ENCODE results near the gene RIPK4. TPM values are rescaled to one million over a fixed set of nuclear protein-coding genes. Genes with fewer than 3 reads are reported as not detected.

RIPK4 gene
- total RNA-seq, 3 donors from 2014 or later (not counting 1 experiment from before 2014, with no cell fraction given) = 0.09 TPM; not detected in 2

DNA sequence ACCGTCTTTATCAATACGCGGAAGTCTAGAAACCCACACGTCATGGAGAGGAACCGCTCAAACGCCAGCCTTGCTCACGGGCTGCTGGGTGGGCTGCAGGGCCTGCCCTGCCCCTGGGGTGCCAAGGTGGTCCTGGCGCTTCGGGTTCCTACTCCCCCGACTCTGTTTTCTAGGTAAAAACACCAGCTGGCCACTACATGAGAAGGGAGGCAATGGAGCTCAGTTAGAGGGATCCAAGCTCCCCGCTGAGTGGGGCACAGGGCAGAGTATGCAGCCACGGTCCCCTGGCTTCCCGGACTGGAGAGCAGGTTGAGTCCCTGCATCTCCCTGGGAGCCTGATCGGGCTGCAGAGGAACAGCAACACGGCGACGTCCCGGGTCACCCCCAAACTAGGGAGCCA lies 41.2 kb upstream of the RIPK4 start:
- H3K4me3 Mint-ChIP-seq = no peak overlapping the region
- peaks cover 10% of the 10 kb centered on the region in 2 donors for H3K9me3 Mint-ChIP-seq
- DNase-seq = no peak
- H3K27me3 ChIP-seq (ENCODE audit: control insufficient read depth, insufficient read depth, low read length) = no peaks in the 10 kb centered on the region
- H3K4me3 ChIP-seq (ENCODE audit: low read length) = no peak overlapping the region
- TF ChIP-seq, protein P1, sequence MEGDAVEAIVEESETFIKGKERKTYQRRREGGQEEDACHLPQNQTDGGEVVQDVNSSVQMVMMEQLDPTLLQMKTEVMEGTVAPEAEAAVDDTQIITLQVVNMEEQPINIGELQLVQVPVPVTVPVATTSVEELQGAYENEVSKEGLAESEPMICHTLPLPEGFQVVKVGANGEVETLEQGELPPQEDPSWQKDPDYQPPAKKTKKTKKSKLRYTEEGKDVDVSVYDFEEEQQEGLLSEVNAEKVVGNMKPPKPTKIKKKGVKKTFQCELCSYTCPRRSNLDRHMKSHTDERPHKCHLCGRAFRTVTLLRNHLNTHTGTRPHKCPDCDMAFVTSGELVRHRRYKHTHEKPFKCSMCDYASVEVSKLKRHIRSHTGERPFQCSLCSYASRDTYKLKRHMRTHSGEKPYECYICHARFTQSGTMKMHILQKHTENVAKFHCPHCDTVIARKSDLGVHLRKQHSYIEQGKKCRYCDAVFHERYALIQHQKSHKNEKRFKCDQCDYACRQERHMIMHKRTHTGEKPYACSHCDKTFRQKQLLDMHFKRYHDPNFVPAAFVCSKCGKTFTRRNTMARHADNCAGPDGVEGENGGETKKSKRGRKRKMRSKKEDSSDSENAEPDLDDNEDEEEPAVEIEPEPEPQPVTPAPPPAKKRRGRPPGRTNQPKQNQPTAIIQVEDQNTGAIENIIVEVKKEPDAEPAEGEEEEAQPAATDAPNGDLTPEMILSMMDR (IDR thresholded peaks at IDR 0.05) = no peak
- H3K27me3 Mint-ChIP-seq (ENCODE audit: low read depth in 2 of 2) = no peaks in the 10 kb centered on the region
- peaks cover 24% of the 10 kb centered on the region for H3K36me3 ChIP-seq (ENCODE audit: control insufficient read depth, insufficient read depth, low read length)
- ATAC-seq = no peak
- intact Hi-C loops (cut with micrococcal nuclease) = loop anchor here (10.0 kb wide), 1 partner anchor 63 kb away; no protein-coding TSS in a partner anchor
- no peak overlapping the region for H3K27ac Mint-ChIP-seq
- H3K4me1 Mint-ChIP-seq = peaks cover 0 to 19% of the 10 kb centered on the region in 2 donors
- peaks cover 6% of the 10 kb centered on the region for H3K36me3 Mint-ChIP-seq
- WGBS (ENCODE audit: insufficient coverage) = 98% methylated on average over 18 of the region's 18 CpGs
- H3K27ac ChIP-seq (ENCODE audit: low read length) = no peak overlapping the region
- no peaks in the 10 kb centered on the region for H3K9me3 ChIP-seq (ENCODE audit: control insufficient read depth, insufficient read depth, low read length)
- H3K4me1 ChIP-seq (ENCODE audit: control insufficient read depth, insufficient read depth, low read length) = no peaks in the 10 kb centered on the region

DNA sequence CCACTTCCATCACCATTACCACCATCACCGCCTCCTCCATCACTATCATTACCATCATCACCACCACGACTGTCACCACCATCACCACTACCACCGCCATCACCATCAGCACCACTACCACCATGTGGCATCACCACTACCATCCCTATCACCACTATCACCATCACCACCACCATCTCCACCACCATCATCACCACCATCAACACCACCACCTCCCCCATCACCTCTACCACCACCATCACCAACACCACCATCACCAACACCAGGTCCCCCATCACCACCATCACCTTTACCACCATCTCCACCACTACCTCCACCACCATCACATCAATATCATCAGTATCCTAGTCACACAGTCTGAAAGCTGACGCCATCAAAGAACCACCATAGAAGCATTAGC lies 39.9 kb upstream of the RIPK4 start:
- H3K27ac Mint-ChIP-seq = peak overlapping the region; percentile 62 to 85
- H3K27ac ChIP-seq (ENCODE audit: low read length) = no peak overlapping the region
- H3K36me3 ChIP-seq (ENCODE audit: control insufficient read depth, insufficient read depth, low read length) = peaks cover 24% of the 10 kb centered on the region
- H3K9me3 Mint-ChIP-seq = peaks cover 10% of the 10 kb centered on the region in 2 donors
- no peaks in the 10 kb centered on the region for H3K27me3 ChIP-seq (ENCODE audit: control insufficient read depth, insufficient read depth, low read length)
- TF ChIP-seq, protein P1 (IDR thresholded peaks at IDR 0.05) = no peak
- H3K4me1 Mint-ChIP-seq = peaks cover 0 to 19% of the 10 kb centered on the region in 2 donors
- no peak overlapping the region for H3K4me3 ChIP-seq (ENCODE audit: low read length)
- H3K4me3 Mint-ChIP-seq = no peak overlapping the region
- intact Hi-C loops (cut with micrococcal nuclease) = loop anchor here (10.0 kb wide), 1 partner anchor 62 kb away; no protein-coding TSS in a partner anchor
- no peak for DNase-seq
- peaks cover 9% of the 10 kb centered on the region for H3K36me3 Mint-ChIP-seq
- no peaks in the 10 kb centered on the region for H3K4me1 ChIP-seq (ENCODE audit: control insufficient read depth, insufficient read depth, low read length)
- no peaks in the 10 kb centered on the region for H3K27me3 Mint-ChIP-seq (ENCODE audit: low read depth in 2 of 2)
- no peak for ATAC-seq
- WGBS (ENCODE audit: insufficient coverage) = 87% methylated on average over 3 of the region's 4 CpGs
- H3K9me3 ChIP-seq (ENCODE audit: control insufficient read depth, insufficient read depth, low read length) = no peaks in the 10 kb centered on the region

DNA sequence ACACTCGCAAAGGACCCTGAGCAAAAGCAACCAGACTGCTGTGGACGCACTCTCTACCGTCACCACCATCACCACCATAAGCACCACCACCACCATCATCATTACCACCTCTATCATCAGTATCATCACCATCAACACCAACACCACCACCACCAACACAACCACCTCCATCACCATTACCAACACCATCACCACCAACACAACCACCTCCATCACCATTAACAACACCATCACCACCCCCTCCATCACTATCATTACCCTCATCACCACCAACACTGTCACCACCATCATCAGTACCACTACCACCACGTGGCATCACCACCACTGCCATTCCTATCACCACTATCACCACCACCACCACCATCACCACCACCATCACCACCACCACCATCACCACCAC lies 38.8 kb upstream of the RIPK4 start:
- ATAC-seq (peak in 1 of 3 donors; percentile 18), DNase-seq (no peak)
- Mint-ChIP-seq H3K4me1 (peaks cover 0 to 19% of the 10 kb centered on the region in 2 donors), H3K9me3 (peaks cover 10% of the 10 kb centered on the region in 2 donors), H3K36me3 (peaks cover 9% of the 10 kb centered on the region), H3K27ac (peak overlapping the region; percentile 49 to 70), H3K4me3 (peak overlapping the region; percentile 38), H3K27me3 (ENCODE audit: low read depth in 2 of 2) (no peaks in the 10 kb centered on the region)
- H3K4me3 ChIP-seq (ENCODE audit: low read length) = no peak overlapping the region
- no peaks in the 10 kb centered on the region for H3K9me3 ChIP-seq (ENCODE audit: control insufficient read depth, insufficient read depth, low read length)
- WGBS (ENCODE audit: insufficient coverage) = 91% methylated on average over 4 of the region's 4 CpGs
- H3K27me3 ChIP-seq (ENCODE audit: control insufficient read depth, insufficient read depth, low read length) = no peaks in the 10 kb centered on the region
- no peaks in the 10 kb centered on the region for H3K4me1 ChIP-seq (ENCODE audit: control insufficient read depth, insufficient read depth, low read length)
- TF ChIP-seq, protein P1 (IDR thresholded peaks at IDR 0.05) = no peak
- no peak overlapping the region for H3K27ac ChIP-seq (ENCODE audit: low read length)
- H3K36me3 ChIP-seq (ENCODE audit: control insufficient read depth, insufficient read depth, low read length) = peaks cover 30% of the 10 kb centered on the region
- intact Hi-C loops (cut with micrococcal nuclease) = loop anchor here (10.0 kb wide), 1 partner anchor 61 kb away; no protein-coding TSS in a partner anchor

DNA sequence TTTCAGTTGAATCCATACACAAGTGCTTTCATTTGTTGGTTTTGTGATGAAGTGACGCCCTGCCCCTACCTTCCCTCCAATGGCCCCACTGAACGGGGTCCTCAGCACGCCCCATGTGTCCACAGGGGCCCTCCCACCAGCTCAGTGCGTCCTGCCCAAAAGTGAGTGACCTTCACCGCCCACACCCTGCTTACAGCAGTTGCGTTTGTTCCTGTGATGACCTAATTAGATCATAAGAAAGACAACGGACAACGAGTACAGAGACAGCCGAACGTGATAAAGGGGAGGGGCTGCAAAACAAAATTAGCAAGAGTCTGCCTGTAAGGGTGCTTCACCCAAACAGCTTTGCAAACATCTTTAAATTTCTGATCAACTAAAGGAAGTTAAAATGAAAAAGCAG lies 38.2 kb upstream of the RIPK4 start:
- H3K36me3 ChIP-seq (ENCODE audit: control insufficient read depth, insufficient read depth, low read length) = peaks cover 30% of the 10 kb centered on the region

More for the DNA sequence above, 38.2 kb upstream of the RIPK4 start:
- TF ChIP-seq, protein P1 (IDR thresholded peaks at IDR 0.05) = no peak
- H3K36me3 Mint-ChIP-seq = peaks cover 8% of the 10 kb centered on the region
- no peak overlapping the region for H3K4me3 ChIP-seq (ENCODE audit: low read length)
- H3K9me3 ChIP-seq (ENCODE audit: control insufficient read depth, insufficient read depth, low read length) = no peaks in the 10 kb centered on the region
- no peaks in the 10 kb centered on the region for H3K27me3 ChIP-seq (ENCODE audit: control insufficient read depth, insufficient read depth, low read length)
- H3K27ac ChIP-seq (ENCODE audit: low read length) = no peak overlapping the region
- no peak overlapping the region for H3K4me3 Mint-ChIP-seq
- peaks cover 10% of the 10 kb centered on the region in 2 donors for H3K9me3 Mint-ChIP-seq
- ATAC-seq (no peak), DNase-seq (no peak)
- H3K27me3 Mint-ChIP-seq (ENCODE audit: low read depth in 2 of 2) = no peaks in the 10 kb centered on the region
- WGBS (ENCODE audit: insufficient coverage) = 88% methylated on average over 10 of the region's 10 CpGs
- no peaks in the 10 kb centered on the region for H3K4me1 ChIP-seq (ENCODE audit: control insufficient read depth, insufficient read depth, low read length)
- peaks cover 0 to 19% of the 10 kb centered on the region in 2 donors for H3K4me1 Mint-ChIP-seq
- peak overlapping the region; percentile 49 to 70 for H3K27ac Mint-ChIP-seq
- intact Hi-C loops (cut with micrococcal nuclease) = loop anchor here (10.0 kb wide), 1 partner anchor 60 kb away; no protein-coding TSS in a partner anchor

All from natural killer cell (primary cell).